Prostate gland (tissue), 2 donors: ENCODE measurements around the gene TBC1D5. TPM values are rescaled to one million over a fixed set of nuclear protein-coding genes. Genes with fewer than 3 reads are reported as not detected.

Experiments used
- DNase-seq: peaks from one replicate; pipeline ENCODE4 v3.0.0-alpha.2; 2019; ENCODE audit warnings: low spot score
- H3K27ac ChIP-seq, 2 donors: fragments of 200-600 bp; sonication (generic); 2 replicates each; pipeline ENCODE4 v1.5.1; 2017 to 2019
- H3K27me3 ChIP-seq: fragments of 200-600 bp; sonication (generic); replicated peaks from 2 replicates; pipeline ENCODE4 v1.5.1; 2019; ENCODE audit not compliant: insufficient read depth
- H3K36me3 ChIP-seq, 2 donors: fragments of 200-600 bp; sonication (generic); 1 replicate in 1 of 2; 2 replicates in 1 of 2; pipeline versions ENCODE4 v1.5.1 to v1.8.1; 2017 to 2019
- H3K4me1 ChIP-seq: fragments of 200-600 bp; sonication (generic); replicated peaks from 2 replicates; pipeline ENCODE4 v1.5.1; 2019
- H3K4me3 ChIP-seq, 2 donors: fragments of 200-600 bp; sonication (generic); 2 replicates each; pipeline ENCODE4 v1.5.1; 2017 to 2019
- H3K9me3 ChIP-seq: fragments of 200-600 bp; sonication (generic); 2 replicates; pipeline ENCODE4 v1.5.1; 2017
- CTCF ChIP-seq, 4 experiments: fragments of 200-600 bp in 2 of 4; fragments of 450-650 bp in 2 of 4; sonication (generic) in 2 of 4; IDR thresholded peaks; 1 replicate in 3 of 4; 2 replicates in 1 of 4; pipeline ENCODE4 v1.5.1; 2016 to 2019; ENCODE audit warnings: antibody characterized with exemption in 4 of 4, mild to moderate bottlenecking in 2 of 4, moderate library complexity in 2 of 4
- POLR2A ChIP-seq: fragments of 450-650 bp; IDR thresholded peaks from one replicate; pipeline ENCODE4 v1.6.1; 2016; ENCODE audit warnings: antibody characterized with exemption, mild to moderate bottlenecking
- POLR2AphosphoS5 ChIP-seq: sonication (generic); formaldehyde crosslinking; IDR thresholded peaks from one replicate; pipeline ENCODE4 v1.6.1; 2017; ENCODE audit warnings: antibody characterized with exemption
- WGBS: methylation state at CpG from one replicate; pipeline ENCODE4 v1.1.5; 2018; 5-methylcytosine and 5-hydroxymethylcytosine counted together
- intact Hi-C: fragments of 100-400 bp; cut with DNase I; formaldehyde crosslinking; loops from one replicate; pipeline ENCODE4 v1.14.2; 2022
- total RNA-seq, 2 donors: library from RNA; depleted of rRNA; stranded (reverse); fragments of >200 nt; gene quantifications; one replicate each; pipeline ENCODE4 v1.1.0, GENCODE V29; 2016

The TBC1D5 gene
- total RNA-seq, 2 donors from 2014 or later: 64.8 to 99.2 TPM

DNA sequence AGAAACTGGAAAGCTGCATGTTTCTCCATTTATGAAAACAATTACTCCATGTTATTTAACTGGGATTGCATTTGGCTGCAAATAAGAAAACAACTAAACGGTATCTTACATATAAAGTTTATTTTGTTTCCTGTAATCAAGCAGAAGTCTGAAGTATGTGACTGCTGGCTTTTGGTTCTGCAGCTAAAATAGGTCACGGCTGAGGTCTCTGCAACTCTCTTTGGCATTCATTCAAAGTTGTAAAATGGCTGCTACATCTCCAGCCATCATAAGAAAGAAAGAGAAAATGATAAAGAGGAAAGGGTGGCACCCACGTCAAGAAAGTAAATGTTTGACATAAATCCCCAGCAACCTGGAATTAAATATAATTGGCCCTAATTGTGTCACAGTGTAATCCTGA is 406.1 kb downstream of the TBC1D5 start:
- WGBS: 32% methylated on average over 3 of the region's 3 CpGs
- no peak for DNase-seq
- H3K36me3 ChIP-seq: no peaks in the 10 kb centered on the region

DNA sequence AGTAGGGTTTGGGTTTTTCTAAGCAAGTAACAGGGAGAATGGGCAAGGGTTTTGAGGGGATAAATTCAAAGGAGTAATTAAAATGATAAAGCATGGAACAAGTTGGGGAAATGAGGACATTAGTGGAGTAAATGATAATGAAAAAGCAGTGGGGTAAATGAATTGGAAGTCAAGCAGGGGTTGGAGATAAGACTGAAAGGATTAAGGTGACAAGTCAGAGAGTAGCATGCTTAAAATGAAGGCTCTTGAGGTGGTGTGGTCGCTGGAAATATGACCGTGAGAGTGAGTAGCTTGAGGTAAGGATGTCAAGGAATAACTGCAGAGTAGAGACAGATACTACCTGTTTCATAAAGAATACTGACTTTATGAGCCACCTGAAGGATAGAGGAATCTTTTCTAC is 408.5 kb downstream of the TBC1D5 start:
- WGBS: 80% methylated on average over 2 of the region's 2 CpGs
- no peak for DNase-seq
- intact Hi-C loops: no loop called here
- H3K27me3 ChIP-seq: no peaks in the 10 kb centered on the region
- no peaks in the 10 kb centered on the region for H3K9me3 ChIP-seq
- no peaks in the 10 kb centered on the region for H3K36me3 ChIP-seq
- H3K4me3 ChIP-seq: no peak overlapping the region
- TF ChIP-seq POLR2A: no peak
- no peak for TF ChIP-seq POLR2AphosphoS5
- TF ChIP-seq CTCF (IDR thresholded peaks at IDR 0.05): no peak
- H3K4me1 ChIP-seq: no peaks in the 10 kb centered on the region
- H3K27ac ChIP-seq: no peak overlapping the region

More for the DNA sequence above, 406.1 kb downstream of the TBC1D5 start:
- intact Hi-C loops: no loop called here
- Histone ChIP-seq H3K27ac (no peak overlapping the region), H3K9me3 (no peaks in the 10 kb centered on the region), H3K27me3 (no peaks in the 10 kb centered on the region), H3K4me3 (no peak overlapping the region), H3K4me1 (no peaks in the 10 kb centered on the region)
- TF ChIP-seq CTCF (IDR thresholded peaks at IDR 0.05): no peak
- no peak for TF ChIP-seq POLR2AphosphoS5
- no peak for TF ChIP-seq POLR2A

GRCh38 chr3:17333446-17333845 is 409.0 kb downstream of the TBC1D5 start:
- no peak for TF ChIP-seq CTCF (IDR thresholded peaks at IDR 0.05)
- DNase-seq: no peak
- Histone ChIP-seq H3K36me3 (no peaks in the 10 kb centered on the region), H3K27me3 (no peaks in the 10 kb centered on the region), H3K4me1 (no peaks in the 10 kb centered on the region), H3K9me3 (no peaks in the 10 kb centered on the region), H3K4me3 (no peak overlapping the region), H3K27ac (no peak overlapping the region)
- intact Hi-C loops: no loop called here
- WGBS: 78% methylated on average over 1 of the region's 1 CpG

GRCh38 chr3:17330660-17331059 is 411.8 kb downstream of the TBC1D5 start:
- Histone ChIP-seq H3K36me3 (no peaks in the 10 kb centered on the region), H3K4me3 (no peak overlapping the region), H3K27me3 (no peaks in the 10 kb centered on the region), H3K27ac (no peak overlapping the region), H3K4me1 (no peaks in the 10 kb centered on the region), H3K9me3 (no peaks in the 10 kb centered on the region)
- no peak for DNase-seq
- TF ChIP-seq CTCF (IDR thresholded peaks at IDR 0.05): no peak
- no peak for TF ChIP-seq POLR2A
- no peak for TF ChIP-seq POLR2AphosphoS5
- intact Hi-C loops: no loop called here

GRCh38 chr3:17329927-17330326 is 412.5 kb downstream of the TBC1D5 start:
- TF ChIP-seq CTCF (IDR thresholded peaks at IDR 0.05) (no peak), POLR2A (no peak), POLR2AphosphoS5 (no peak)
- 100% methylated on average over 1 of the region's 1 CpG for WGBS
- intact Hi-C loops: no loop called here

More at GRCh38 chr3:17329927-17330326, 412.5 kb downstream of the TBC1D5 start:
- Histone ChIP-seq H3K27me3 (no peaks in the 10 kb centered on the region), H3K9me3 (no peaks in the 10 kb centered on the region), H3K4me1 (no peaks in the 10 kb centered on the region), H3K27ac (no peak overlapping the region), H3K4me3 (no peak overlapping the region), H3K36me3 (no peaks in the 10 kb centered on the region)
- DNase-seq: no peak
